Osteocyte (in vitro differentiated cells): ENCODE results near the gene YPEL4. TPM values are rescaled to one million over a fixed set of nuclear protein-coding genes. Genes with fewer than 3 reads are reported as not detected.
A peak's percentile ranks its signal among the peaks of the same experiment; 100 is the strongest.

Experiments used
- DNase-seq: peaks from one replicate; pipeline ENCODE4 v3.0.0; 2021; ENCODE audit warnings: mixed read lengths; ENCODE audit not compliant: unreplicated experiment; ENCODE audit errors: extremely low spot score
- H3K27ac Mint-ChIP-seq: one replicate; pipeline ENCODE4 v1.8.0; 2021; ENCODE audit warnings: mild to moderate bottlenecking, mixed read lengths; ENCODE audit not compliant: unreplicated experiment
- H3K27me3 Mint-ChIP-seq: one replicate; pipeline ENCODE4 v1.8.0; 2021; ENCODE audit warnings: mixed read lengths; ENCODE audit not compliant: unreplicated experiment
- H3K36me3 Mint-ChIP-seq: one replicate; pipeline ENCODE4 v1.8.0; 2021; ENCODE audit warnings: mixed read lengths; ENCODE audit not compliant: unreplicated experiment
- H3K4me1 Mint-ChIP-seq: one replicate; pipeline ENCODE4 v1.8.0; 2021; ENCODE audit warnings: mixed read lengths; ENCODE audit not compliant: unreplicated experiment
- H3K4me3 Mint-ChIP-seq: one replicate; pipeline ENCODE4 v1.8.0; 2021; ENCODE audit warnings: mild to moderate bottlenecking, moderate library complexity, mixed read lengths; ENCODE audit not compliant: unreplicated experiment
- H3K9me3 Mint-ChIP-seq: one replicate; pipeline ENCODE4 v1.8.0; 2021; ENCODE audit warnings: mixed read lengths; ENCODE audit not compliant: unreplicated experiment
- microRNA-seq: library from miRNA; unstranded; fragments of <30 nt; microRNA quantifications from one replicate; pipeline ENCODE4 v1.1.0, GENCODE V29; 2020; ENCODE audit not compliant: unreplicated experiment
- total RNA-seq: library from RNA; stranded (reverse); gene quantifications from 2 replicates; pipeline ENCODE4 v1.2.1, GENCODE V29; 2021
- TF ChIP-seq, protein P1 (sequence below): fragments of 200-600 bp; sonication (generic); IDR thresholded peaks from 2 replicates; pipeline ENCODE4 v1.5.0; 2021; ENCODE audit warnings: antibody characterized with exemption, mild to moderate bottlenecking, moderate library complexity

The YPEL4 gene
- total RNA-seq, 1 donor from 2014 or later: 0.35 TPM

DNA sequence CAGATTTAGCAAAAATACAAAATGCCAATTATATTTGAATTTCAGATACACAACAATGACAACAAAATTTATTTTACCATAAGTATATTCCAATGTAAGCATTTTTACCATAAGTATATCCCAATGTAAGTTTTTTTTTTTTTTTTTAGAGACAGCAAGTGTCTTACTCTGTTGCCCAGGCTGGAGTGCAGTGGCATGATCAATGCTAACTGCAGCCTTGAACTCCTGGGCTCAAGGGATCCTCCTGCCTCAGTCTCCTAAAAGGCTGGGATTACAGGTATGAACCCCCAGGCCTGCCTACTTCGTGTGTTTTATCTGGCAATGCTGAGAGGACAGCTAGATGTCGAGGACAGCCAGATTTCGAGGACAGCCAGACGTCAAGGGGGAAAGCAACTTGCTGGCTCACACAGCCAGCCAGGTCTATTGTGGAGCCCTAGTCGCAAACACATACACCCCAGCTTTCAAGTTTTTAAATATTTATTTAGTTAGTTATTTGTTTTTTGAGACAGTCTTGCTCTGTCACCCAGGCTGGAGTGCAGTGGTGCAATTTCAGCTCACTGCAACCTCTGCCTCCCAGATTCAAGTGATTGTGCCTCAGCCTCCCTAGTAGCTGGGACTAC lies 53.3 kb downstream of the YPEL4 start:
- DNase-seq: no peak
- peaks cover 14% of the 10 kb centered on the region for H3K4me1 Mint-ChIP-seq
- no peaks in the 10 kb centered on the region for H3K36me3 Mint-ChIP-seq
- no peaks in the 10 kb centered on the region for H3K9me3 Mint-ChIP-seq
- no peak overlapping the region for H3K27ac Mint-ChIP-seq
- H3K4me3 Mint-ChIP-seq: no peak overlapping the region
- TF ChIP-seq, protein P1, sequence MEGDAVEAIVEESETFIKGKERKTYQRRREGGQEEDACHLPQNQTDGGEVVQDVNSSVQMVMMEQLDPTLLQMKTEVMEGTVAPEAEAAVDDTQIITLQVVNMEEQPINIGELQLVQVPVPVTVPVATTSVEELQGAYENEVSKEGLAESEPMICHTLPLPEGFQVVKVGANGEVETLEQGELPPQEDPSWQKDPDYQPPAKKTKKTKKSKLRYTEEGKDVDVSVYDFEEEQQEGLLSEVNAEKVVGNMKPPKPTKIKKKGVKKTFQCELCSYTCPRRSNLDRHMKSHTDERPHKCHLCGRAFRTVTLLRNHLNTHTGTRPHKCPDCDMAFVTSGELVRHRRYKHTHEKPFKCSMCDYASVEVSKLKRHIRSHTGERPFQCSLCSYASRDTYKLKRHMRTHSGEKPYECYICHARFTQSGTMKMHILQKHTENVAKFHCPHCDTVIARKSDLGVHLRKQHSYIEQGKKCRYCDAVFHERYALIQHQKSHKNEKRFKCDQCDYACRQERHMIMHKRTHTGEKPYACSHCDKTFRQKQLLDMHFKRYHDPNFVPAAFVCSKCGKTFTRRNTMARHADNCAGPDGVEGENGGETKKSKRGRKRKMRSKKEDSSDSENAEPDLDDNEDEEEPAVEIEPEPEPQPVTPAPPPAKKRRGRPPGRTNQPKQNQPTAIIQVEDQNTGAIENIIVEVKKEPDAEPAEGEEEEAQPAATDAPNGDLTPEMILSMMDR: no peak
- peaks cover 45% of the 10 kb centered on the region for H3K27me3 Mint-ChIP-seq

Small RNA genes lying within 50 kb of the gene (microRNA-seq; reads per million reads assigned to microRNA genes)
- gene MIR130A: 6,450 reads per million, percentile 92 among the genes with 10 or more reads in this experiment

Other genes with a start within 250 kb of the YPEL4 start
- 14.9 and 17.1 TPM in 2 replicates for gene SLC43A3, start 222.8 kb downstream of the YPEL4 start, total RNA-seq
- 0.81 and 0.84 TPM in 2 replicates for gene RTN4RL2, start 189.4 kb downstream of the YPEL4 start, total RNA-seq
- 14.3 and 16.2 TPM in 2 replicates for gene SLC43A1, start 134.2 kb downstream of the YPEL4 start, total RNA-seq
- gene TIMM10, start 119.2 kb downstream of the YPEL4 start, total RNA-seq: 47.3 and 54.5 TPM in 2 replicates
- not detected in 2 replicates for gene SMTNL1, start 112.3 kb downstream of the YPEL4 start, total RNA-seq
- 58.9 and 62.5 TPM in 2 replicates for gene UBE2L6, start 82.2 kb downstream of the YPEL4 start, total RNA-seq
- 19.9 and 21.9 TPM in 2 replicates for gene SERPING1, start 52.2 kb downstream of the YPEL4 start, total RNA-seq
- 12.6 and 14.4 TPM in 2 replicates for gene CLP1, start 7.8 kb upstream of the YPEL4 start, total RNA-seq
- 60.5 and 78.0 TPM in 2 replicates for gene ZDHHC5, start 18.2 kb upstream of the YPEL4 start, total RNA-seq
- gene MED19, start 62.3 kb upstream of the YPEL4 start, total RNA-seq: 18.5 and 20.4 TPM in 2 replicates
- gene TMX2, start 62.7 kb upstream of the YPEL4 start, total RNA-seq: 61.9 and 62.2 TPM in 2 replicates
- 103 and 122 TPM in 2 replicates for gene SELENOH, start 91.6 kb upstream of the YPEL4 start, total RNA-seq
- not detected in 2 replicates for gene BTBD18, start 101.9 kb upstream of the YPEL4 start, total RNA-seq
- gene CTNND1, start 111.9 kb upstream of the YPEL4 start, total RNA-seq: 181 and 183 TPM in 2 replicates